ENCODE data around the gene TRANK1. TPM values are rescaled to one million over a fixed set of nuclear protein-coding genes. Genes with fewer than 3 reads are reported as not detected.

The TRANK1 gene
- total RNA-seq, 1 experiment from 2014 or later, result 0.58 TPM

DNA sequence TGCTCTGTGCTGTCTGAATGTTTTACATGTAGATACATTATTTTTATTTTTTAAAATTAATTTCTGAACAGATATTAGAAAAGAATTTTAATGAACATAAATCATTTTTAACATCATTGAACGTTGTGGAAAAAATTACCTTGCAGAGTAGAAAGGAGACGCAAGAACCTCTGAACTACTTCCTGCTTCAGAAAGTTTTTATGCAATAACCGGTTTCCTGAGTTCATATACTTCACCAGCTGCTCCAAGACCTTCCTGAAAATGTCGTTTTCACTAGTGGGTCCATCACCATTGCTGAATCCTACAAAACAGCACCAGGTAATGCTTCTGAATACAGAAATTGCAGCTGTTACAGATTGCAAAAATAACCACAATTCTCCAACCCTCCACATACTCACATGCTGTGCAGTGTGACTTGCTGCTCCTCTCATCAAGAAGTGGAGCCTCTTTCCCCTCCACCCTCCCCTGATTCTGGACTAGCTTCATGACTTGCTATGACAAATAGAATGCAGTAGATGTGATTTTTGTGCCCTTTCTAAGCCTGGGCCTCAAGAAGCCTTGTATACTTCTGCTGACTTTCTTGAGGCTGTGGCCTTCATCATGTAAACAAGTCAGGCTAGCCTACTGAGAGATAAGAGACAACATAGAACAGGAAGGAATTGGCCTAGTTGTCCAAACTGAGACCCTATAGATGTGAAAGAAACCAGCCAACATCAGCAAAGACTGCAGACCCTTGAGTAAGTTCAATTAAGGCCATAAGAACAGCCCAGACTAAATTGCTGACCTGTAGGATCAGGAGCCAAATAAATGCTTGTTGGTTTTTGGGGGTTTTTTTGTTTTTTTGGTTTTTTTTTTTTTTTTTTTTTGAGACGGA lies 80.4 kb downstream of the TRANK1 start:
- DNase-seq (no peak), ATAC-seq (no peak)
- CTCF ChIA-PET, result no interaction called here
- H3F3A ChIP-seq (ENCODE audit: low read length, unreplicated experiment), result no peaks in the 10 kb centered on the region
- no peaks in the 10 kb centered on the region for H3K9me3 ChIP-seq (ENCODE audit: low read length)
- H3K79me2 ChIP-seq (ENCODE audit: low read length), result no peaks in the 10 kb centered on the region
- H4K20me1 ChIP-seq (ENCODE audit: low read length), result no peaks in the 10 kb centered on the region
- no peak overlapping the region for H3K9ac ChIP-seq (ENCODE audit: low read length)
- H3K27ac ChIP-seq (ENCODE audit: low read length), result no peak overlapping the region
- H3K4me2 ChIP-seq (ENCODE audit: low read length), result no peak overlapping the region
- POLR2A ChIA-PET (ENCODE audit: unreplicated experiment), result no interaction called here
- H3K4me3 ChIP-seq (ENCODE audit: low read length), result no peak overlapping the region
- no peak overlapping the region for H2AFZ ChIP-seq (ENCODE audit: low read length)
- no peak for TF ChIP-seq EZH2 (IDR thresholded peaks at IDR 0.05; ENCODE audit: low read length, unreplicated experiment)
- TF ChIP-seq, protein P1, sequence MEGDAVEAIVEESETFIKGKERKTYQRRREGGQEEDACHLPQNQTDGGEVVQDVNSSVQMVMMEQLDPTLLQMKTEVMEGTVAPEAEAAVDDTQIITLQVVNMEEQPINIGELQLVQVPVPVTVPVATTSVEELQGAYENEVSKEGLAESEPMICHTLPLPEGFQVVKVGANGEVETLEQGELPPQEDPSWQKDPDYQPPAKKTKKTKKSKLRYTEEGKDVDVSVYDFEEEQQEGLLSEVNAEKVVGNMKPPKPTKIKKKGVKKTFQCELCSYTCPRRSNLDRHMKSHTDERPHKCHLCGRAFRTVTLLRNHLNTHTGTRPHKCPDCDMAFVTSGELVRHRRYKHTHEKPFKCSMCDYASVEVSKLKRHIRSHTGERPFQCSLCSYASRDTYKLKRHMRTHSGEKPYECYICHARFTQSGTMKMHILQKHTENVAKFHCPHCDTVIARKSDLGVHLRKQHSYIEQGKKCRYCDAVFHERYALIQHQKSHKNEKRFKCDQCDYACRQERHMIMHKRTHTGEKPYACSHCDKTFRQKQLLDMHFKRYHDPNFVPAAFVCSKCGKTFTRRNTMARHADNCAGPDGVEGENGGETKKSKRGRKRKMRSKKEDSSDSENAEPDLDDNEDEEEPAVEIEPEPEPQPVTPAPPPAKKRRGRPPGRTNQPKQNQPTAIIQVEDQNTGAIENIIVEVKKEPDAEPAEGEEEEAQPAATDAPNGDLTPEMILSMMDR (conservative IDR thresholded peaks at IDR 0.05; ENCODE audit: low read depth, low read length), result no peak
- no peak for TF ChIP-seq EZH2phosphoT487 (IDR thresholded peaks at IDR 0.05; ENCODE audit: borderline replicate concordance, low read length)
- no TSS peak for BruUV-seq (replicated peaks)
- no peaks in the 10 kb centered on the region for H3K9me2 ChIP-seq (replicated peaks; ENCODE audit: low read length)
- no peaks in the 10 kb centered on the region for H3K36me3 ChIP-seq (ENCODE audit: low read depth, low read length)
- intact Hi-C loops (cut with micrococcal nuclease), result loop anchor here (5.0 kb wide), 1 partner anchor 737 kb away; no protein-coding TSS in a partner anchor
- no peaks in the 10 kb centered on the region for H3K4me1 ChIP-seq (ENCODE audit: insufficient read depth, low read length)
- no peaks in the 10 kb centered on the region for H3K27me3 ChIP-seq (ENCODE audit: low read length)

DNA sequence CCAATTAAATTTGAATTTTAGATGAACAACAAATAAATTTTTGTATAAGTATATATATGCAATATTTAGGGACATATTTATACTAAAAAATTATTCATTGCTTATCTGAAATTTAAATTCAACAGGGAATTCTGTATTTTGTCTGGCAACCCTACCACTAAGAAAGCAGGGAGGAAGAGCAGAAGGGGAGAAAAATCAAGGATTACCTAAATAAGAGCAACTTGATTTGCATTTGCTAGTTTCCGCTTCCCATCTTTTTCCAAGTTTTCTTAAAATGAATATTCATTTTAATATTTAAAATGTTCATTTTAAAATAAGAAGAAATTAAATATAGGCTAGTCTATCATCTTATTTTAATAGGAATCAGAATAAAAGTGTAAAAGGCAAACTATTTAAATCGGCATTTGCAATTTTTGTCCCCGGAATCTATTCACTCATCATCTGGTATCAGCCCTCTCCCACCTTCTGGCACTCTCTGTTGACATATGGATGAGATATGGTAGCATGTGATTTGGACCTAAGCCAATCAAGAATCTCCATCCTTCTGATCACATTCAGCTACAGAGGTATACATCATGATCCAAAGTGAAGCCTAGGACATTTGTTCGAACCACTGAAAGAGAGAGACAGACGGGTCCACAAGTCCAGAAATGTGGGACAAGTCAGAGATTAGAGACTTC lies 82.6 kb downstream of the TRANK1 start:
- H3K4me1 ChIP-seq (ENCODE audit: insufficient read depth, low read length), result no peaks in the 10 kb centered on the region
- CTCF ChIA-PET, result no interaction called here
- H4K20me1 ChIP-seq (ENCODE audit: low read length), result no peaks in the 10 kb centered on the region
- H3F3A ChIP-seq (ENCODE audit: low read length, unreplicated experiment), result no peaks in the 10 kb centered on the region
- no peaks in the 10 kb centered on the region for H3K9me2 ChIP-seq (replicated peaks; ENCODE audit: low read length)
- DNase-seq (no peak), ATAC-seq (no peak)
- TF ChIP-seq EZH2phosphoT487 (IDR thresholded peaks at IDR 0.05; ENCODE audit: borderline replicate concordance, low read length) (no peak), EZH2 (IDR thresholded peaks at IDR 0.05; ENCODE audit: low read length, unreplicated experiment) (no peak)
- TF ChIP-seq, protein P1 (conservative IDR thresholded peaks at IDR 0.05; ENCODE audit: low read depth, low read length), result no peak
- POLR2A ChIA-PET (ENCODE audit: unreplicated experiment), result no interaction called here
- H3K9me3 ChIP-seq (ENCODE audit: low read length), result no peaks in the 10 kb centered on the region
- no peaks in the 10 kb centered on the region for H3K79me2 ChIP-seq (ENCODE audit: low read length)
- no peak overlapping the region for H3K9ac ChIP-seq (ENCODE audit: low read length)
- H3K27me3 ChIP-seq (ENCODE audit: low read length), result no peaks in the 10 kb centered on the region
- no peak overlapping the region for H3K4me2 ChIP-seq (ENCODE audit: low read length)
- H3K36me3 ChIP-seq (ENCODE audit: low read depth, low read length), result no peaks in the 10 kb centered on the region
- H3K27ac ChIP-seq (ENCODE audit: low read length), result no peak overlapping the region
- H2AFZ ChIP-seq (ENCODE audit: low read length), result no peak overlapping the region
- no TSS peak for BruUV-seq (replicated peaks)
- intact Hi-C loops (cut with micrococcal nuclease), result no loop called here
- no peak overlapping the region for H3K4me3 ChIP-seq (ENCODE audit: low read length)

DNA sequence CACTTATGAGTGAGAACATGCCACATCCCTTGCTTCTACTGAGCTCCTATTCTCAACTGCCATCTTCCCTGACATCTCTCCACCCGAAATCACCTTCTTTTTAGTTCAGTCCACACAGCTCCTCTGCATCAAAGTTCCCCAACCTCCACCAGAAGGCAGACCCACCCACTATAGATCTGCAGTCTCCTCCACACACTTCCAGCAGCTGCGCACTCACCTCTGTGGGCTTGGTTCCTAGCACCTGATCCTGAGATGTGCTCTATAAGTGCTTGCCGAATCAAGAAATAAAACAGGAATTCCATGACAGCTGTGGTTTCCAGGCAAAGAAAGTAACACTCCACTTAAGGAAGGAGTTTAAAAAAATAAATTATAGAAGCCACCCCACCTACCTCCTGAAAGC lies 85.4 kb downstream of the TRANK1 start:
- Histone ChIP-seq H3K9me2 (replicated peaks; ENCODE audit: low read length) (no peaks in the 10 kb centered on the region), H3K9me3 (ENCODE audit: low read length) (no peaks in the 10 kb centered on the region), H3F3A (ENCODE audit: low read length, unreplicated experiment) (no peaks in the 10 kb centered on the region), H3K27ac (ENCODE audit: low read length) (no peak overlapping the region), H2AFZ (ENCODE audit: low read length) (no peak overlapping the region), H3K27me3 (ENCODE audit: low read length) (no peaks in the 10 kb centered on the region), H3K4me2 (ENCODE audit: low read length) (no peak overlapping the region), H3K79me2 (ENCODE audit: low read length) (no peaks in the 10 kb centered on the region), H4K20me1 (ENCODE audit: low read length) (no peaks in the 10 kb centered on the region), H3K9ac (ENCODE audit: low read length) (no peak overlapping the region), H3K4me3 (ENCODE audit: low read length) (no peak overlapping the region), H3K4me1 (ENCODE audit: insufficient read depth, low read length) (no peaks in the 10 kb centered on the region), H3K36me3 (ENCODE audit: low read depth, low read length) (no peaks in the 10 kb centered on the region)
- DNase-seq, result no peak
- POLR2A ChIA-PET (ENCODE audit: unreplicated experiment), result no interaction called here
- intact Hi-C loops (cut with micrococcal nuclease), result no loop called here
- TF ChIP-seq, protein P1 (conservative IDR thresholded peaks at IDR 0.05; ENCODE audit: low read depth, low read length), result no peak
- TF ChIP-seq EZH2phosphoT487 (IDR thresholded peaks at IDR 0.05; ENCODE audit: borderline replicate concordance, low read length) (no peak), EZH2 (IDR thresholded peaks at IDR 0.05; ENCODE audit: low read length, unreplicated experiment) (no peak)
- ATAC-seq, result no peak
- CTCF ChIA-PET, result no interaction called here
- no TSS peak for BruUV-seq (replicated peaks)
